Neutrophil (primary cell): ENCODE results near the gene ITPRIPL1.

ENCODE experiments used
- H3K27ac ChIP-seq: fragments of 200-600 bp; sonication (generic); 2 replicates; pipeline ENCODE4 v1.5.1; 2016; ENCODE audit warnings: mild to moderate bottlenecking, moderate library complexity
- H3K27me3 ChIP-seq: fragments of 200-600 bp; sonication (generic); 2 replicates; pipeline ENCODE4 v1.6.0; 2016; ENCODE audit warnings: mild to moderate bottlenecking
- H3K36me3 ChIP-seq: fragments of 200-600 bp; sonication (generic); 2 replicates; pipeline ENCODE4 v1.5.1; 2017
- H3K4me1 ChIP-seq, 2 experiments: fragments of 200-600 bp in 1 of 2; sonication (generic) in 1 of 2; 1 replicate in 1 of 2; 2 replicates in 1 of 2; pipeline versions ENCODE4 v1.5.1 to v1.6.1; 2013 to 2016; ENCODE audit warnings: low read depth in 1 of 2, low read length in 1 of 2, mild to moderate bottlenecking in 1 of 2, moderate library complexity in 1 of 2; ENCODE audit not compliant: control insufficient read depth in 1 of 2, insufficient read depth in 1 of 2
- H3K4me3 ChIP-seq, 2 experiments: fragments of 200-600 bp in 1 of 2; sonication (generic) in 1 of 2; 1 replicate in 1 of 2; 2 replicates in 1 of 2; pipeline ENCODE4 v1.5.1; 2013 to 2016; ENCODE audit warnings: low read depth in 1 of 2, low read length in 1 of 2, mild to moderate bottlenecking in 1 of 2, moderate library complexity in 1 of 2
- H3K9me3 ChIP-seq: fragments of 200-600 bp; sonication (generic); 2 replicates; pipeline ENCODE4 v1.5.1; 2016
- CTCF ChIP-seq: fragments of 200-600 bp; sonication (generic); IDR thresholded peaks from 2 replicates; pipeline ENCODE4 v1.5.1; 2016; ENCODE audit warnings: antibody characterized with exemption

Gene ITPRIPL1

GRCh38 chr2:96301865-96302264 is 23.3 kb upstream of the ITPRIPL1 start:
- no peaks in the 10 kb centered on the region for H3K9me3 ChIP-seq
- H3K27me3 ChIP-seq: no peaks in the 10 kb centered on the region
- peaks cover 23% of the 10 kb centered on the region in 2 experiments for H3K4me1 ChIP-seq
- no peak overlapping the region for H3K27ac ChIP-seq
- H3K36me3 ChIP-seq: peaks cover 73% of the 10 kb centered on the region
- no peak overlapping the region for H3K4me3 ChIP-seq
- TF ChIP-seq CTCF: no peak

GRCh38 chr2:96304606-96305005 is 20.5 kb upstream of the ITPRIPL1 start:
- TF ChIP-seq CTCF: no peak
- no peaks in the 10 kb centered on the region for H3K27me3 ChIP-seq
- H3K4me1 ChIP-seq: peaks cover 38% of the 10 kb centered on the region in 2 experiments
- peaks cover 45% of the 10 kb centered on the region for H3K36me3 ChIP-seq
- no peaks in the 10 kb centered on the region for H3K9me3 ChIP-seq
- H3K27ac ChIP-seq: peak overlapping the region; percentile 86
- peak overlapping the region; percentile 80 to 94 for H3K4me3 ChIP-seq

- H3K27ac ChIP-seq: peak within 1 kb of the TSS; percentile 86
- TF ChIP-seq CTCF: no peak
- H3K27me3 ChIP-seq: no peaks in the 10 kb centered on the region
- H3K9me3 ChIP-seq: no peaks in the 10 kb centered on the region
- H3K4me1 ChIP-seq: peaks cover 38% of the 10 kb centered on the region in 2 experiments
- H3K36me3 ChIP-seq: peaks cover 38% of the 10 kb centered on the region
- peak within 1 kb of the TSS; percentile 80 to 94 for H3K4me3 ChIP-seq
These were observed 19.8 kb upstream of the ITPRIPL1 start, which contains the start of gene SNRNP200 for GRCh38 chr2:96305091-96305978. TSS of gene SNRNP200 (minus strand) at chr2:96305546. CDS start at chr2:96305437, 109 bp downstream.

DNA sequence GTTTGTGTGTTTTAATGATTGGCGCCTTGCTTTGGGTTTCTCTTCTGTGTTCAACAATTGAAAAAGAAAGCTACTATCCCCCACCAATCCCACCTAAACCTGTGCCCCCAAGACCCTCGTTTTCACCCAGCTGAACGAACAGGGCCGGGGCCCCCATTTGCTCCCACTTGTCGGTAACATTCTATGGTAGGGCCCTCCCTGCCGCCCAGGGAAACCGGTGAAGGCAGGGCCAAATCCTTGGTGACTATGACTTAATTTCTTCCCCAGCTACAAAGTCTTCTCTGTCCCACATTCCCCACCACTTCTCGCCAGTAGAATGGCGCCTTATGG is 19.2 kb upstream of the ITPRIPL1 start:
- no peak for TF ChIP-seq CTCF
- peak overlapping the region; percentile 80 to 94 for H3K4me3 ChIP-seq
- peak overlapping the region; percentile 86 for H3K27ac ChIP-seq
- H3K9me3 ChIP-seq: no peaks in the 10 kb centered on the region
- H3K36me3 ChIP-seq: peaks cover 32% of the 10 kb centered on the region
- H3K27me3 ChIP-seq: no peaks in the 10 kb centered on the region
- H3K4me1 ChIP-seq: peaks cover 38% of the 10 kb centered on the region in 2 experiments

- Histone ChIP-seq H3K36me3 (peaks cover 28% of the 10 kb centered on the region), H3K27me3 (no peaks in the 10 kb centered on the region), H3K4me3 (peak overlapping the region; percentile 80 to 94), H3K4me1 (peaks cover 38% of the 10 kb centered on the region in 2 experiments), H3K27ac (peak overlapping the region; percentile 86), H3K9me3 (no peaks in the 10 kb centered on the region)
- TF ChIP-seq CTCF: no peak
These were observed 18.7 kb upstream of the ITPRIPL1 start for GRCh38 chr2:96306370-96306769.
